ENCODE data around the gene FAM210B. TPM values are rescaled to one million over a fixed set of nuclear protein-coding genes. Genes with fewer than 3 reads are reported as not detected.
A peak's percentile ranks its signal among the peaks of the same experiment; 100 is the strongest.

The FAM210B gene
- total RNA-seq, 1 donor from 2014 or later: 30.8 TPM

GRCh38 chr20:56352345-56353055, 6.3 kb upstream of the FAM210B start:
- Mint-ChIP-seq H3K27ac (ENCODE audit: unreplicated experiment) (no peak overlapping the region), H3K27me3 (ENCODE audit: low read depth) (no peaks in the 10 kb centered on the region), H3K36me3 (ENCODE audit: low read depth) (no peaks in the 10 kb centered on the region), H3K9me3 (no peaks in the 10 kb centered on the region), H3K4me1 (peaks cover 18% of the 10 kb centered on the region), H3K4me3 (no peak overlapping the region)
- DNase-seq (ENCODE audit: low read depth, low spot score): no peak
- TF ChIP-seq, protein P1, sequence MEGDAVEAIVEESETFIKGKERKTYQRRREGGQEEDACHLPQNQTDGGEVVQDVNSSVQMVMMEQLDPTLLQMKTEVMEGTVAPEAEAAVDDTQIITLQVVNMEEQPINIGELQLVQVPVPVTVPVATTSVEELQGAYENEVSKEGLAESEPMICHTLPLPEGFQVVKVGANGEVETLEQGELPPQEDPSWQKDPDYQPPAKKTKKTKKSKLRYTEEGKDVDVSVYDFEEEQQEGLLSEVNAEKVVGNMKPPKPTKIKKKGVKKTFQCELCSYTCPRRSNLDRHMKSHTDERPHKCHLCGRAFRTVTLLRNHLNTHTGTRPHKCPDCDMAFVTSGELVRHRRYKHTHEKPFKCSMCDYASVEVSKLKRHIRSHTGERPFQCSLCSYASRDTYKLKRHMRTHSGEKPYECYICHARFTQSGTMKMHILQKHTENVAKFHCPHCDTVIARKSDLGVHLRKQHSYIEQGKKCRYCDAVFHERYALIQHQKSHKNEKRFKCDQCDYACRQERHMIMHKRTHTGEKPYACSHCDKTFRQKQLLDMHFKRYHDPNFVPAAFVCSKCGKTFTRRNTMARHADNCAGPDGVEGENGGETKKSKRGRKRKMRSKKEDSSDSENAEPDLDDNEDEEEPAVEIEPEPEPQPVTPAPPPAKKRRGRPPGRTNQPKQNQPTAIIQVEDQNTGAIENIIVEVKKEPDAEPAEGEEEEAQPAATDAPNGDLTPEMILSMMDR (conservative IDR thresholded peaks at IDR 0.05): no peak

GRCh38 chr20:56353356-56353755, 5.4 kb upstream of the FAM210B start:
- H3K4me3 Mint-ChIP-seq: no peak overlapping the region
- peaks cover 16% of the 10 kb centered on the region for H3K4me1 Mint-ChIP-seq
- TF ChIP-seq, protein P1 (conservative IDR thresholded peaks at IDR 0.05): no peak
- no peak overlapping the region for H3K27ac Mint-ChIP-seq (ENCODE audit: unreplicated experiment)
- DNase-seq (ENCODE audit: low read depth, low spot score): no peak
- no peaks in the 10 kb centered on the region for H3K9me3 Mint-ChIP-seq
- no peaks in the 10 kb centered on the region for H3K36me3 Mint-ChIP-seq (ENCODE audit: low read depth)
- no peaks in the 10 kb centered on the region for H3K27me3 Mint-ChIP-seq (ENCODE audit: low read depth)

DNA sequence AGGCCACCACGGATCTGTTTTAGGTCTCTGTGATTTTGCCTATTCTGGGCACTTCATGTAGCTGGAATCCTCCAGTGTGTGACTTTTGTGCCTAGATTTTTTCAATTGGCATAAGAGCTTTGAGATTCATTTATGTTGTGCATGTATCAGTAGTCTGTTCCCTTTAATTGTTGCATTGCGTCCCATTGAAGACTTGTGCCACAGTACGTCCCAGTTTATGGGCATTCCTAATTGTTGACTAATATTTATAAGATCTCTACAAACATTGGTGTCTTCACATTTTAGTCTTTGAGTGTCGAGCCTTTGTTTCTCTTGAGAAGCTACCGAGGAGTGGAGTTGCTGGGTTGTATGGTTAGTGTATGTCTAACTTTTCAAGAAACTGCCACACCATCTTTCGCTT, 704 bp upstream of the FAM210B start:
- H3K4me3 Mint-ChIP-seq: peak overlapping the region; percentile 87
- H3K4me1 Mint-ChIP-seq: peaks cover 33% of the 10 kb centered on the region
- H3K27ac Mint-ChIP-seq (ENCODE audit: unreplicated experiment): no peak overlapping the region

GRCh38 chr20:56359212-56360132, 698 bp downstream of the FAM210B start:
- TF ChIP-seq, protein P1 (conservative IDR thresholded peaks at IDR 0.05): no peak
- no peaks in the 10 kb centered on the region for H3K9me3 Mint-ChIP-seq
- peak overlapping the region; percentile 92 for H3K4me3 Mint-ChIP-seq
- H3K27ac Mint-ChIP-seq (ENCODE audit: unreplicated experiment): peak overlapping the region; percentile 97
- peaks cover 3% of the 10 kb centered on the region for H3K36me3 Mint-ChIP-seq (ENCODE audit: low read depth)
- no peaks in the 10 kb centered on the region for H3K27me3 Mint-ChIP-seq (ENCODE audit: low read depth)
- H3K4me1 Mint-ChIP-seq: peaks cover 30% of the 10 kb centered on the region
- DNase-seq (ENCODE audit: low read depth, low spot score): peak; percentile 54

More for the DNA sequence above, 704 bp upstream of the FAM210B start:
- no peak for DNase-seq (ENCODE audit: low read depth, low spot score)
- Mint-ChIP-seq H3K9me3 (no peaks in the 10 kb centered on the region), H3K36me3 (ENCODE audit: low read depth) (no peaks in the 10 kb centered on the region), H3K27me3 (ENCODE audit: low read depth) (no peaks in the 10 kb centered on the region)
- TF ChIP-seq, protein P1 (conservative IDR thresholded peaks at IDR 0.05): no peak

DNA sequence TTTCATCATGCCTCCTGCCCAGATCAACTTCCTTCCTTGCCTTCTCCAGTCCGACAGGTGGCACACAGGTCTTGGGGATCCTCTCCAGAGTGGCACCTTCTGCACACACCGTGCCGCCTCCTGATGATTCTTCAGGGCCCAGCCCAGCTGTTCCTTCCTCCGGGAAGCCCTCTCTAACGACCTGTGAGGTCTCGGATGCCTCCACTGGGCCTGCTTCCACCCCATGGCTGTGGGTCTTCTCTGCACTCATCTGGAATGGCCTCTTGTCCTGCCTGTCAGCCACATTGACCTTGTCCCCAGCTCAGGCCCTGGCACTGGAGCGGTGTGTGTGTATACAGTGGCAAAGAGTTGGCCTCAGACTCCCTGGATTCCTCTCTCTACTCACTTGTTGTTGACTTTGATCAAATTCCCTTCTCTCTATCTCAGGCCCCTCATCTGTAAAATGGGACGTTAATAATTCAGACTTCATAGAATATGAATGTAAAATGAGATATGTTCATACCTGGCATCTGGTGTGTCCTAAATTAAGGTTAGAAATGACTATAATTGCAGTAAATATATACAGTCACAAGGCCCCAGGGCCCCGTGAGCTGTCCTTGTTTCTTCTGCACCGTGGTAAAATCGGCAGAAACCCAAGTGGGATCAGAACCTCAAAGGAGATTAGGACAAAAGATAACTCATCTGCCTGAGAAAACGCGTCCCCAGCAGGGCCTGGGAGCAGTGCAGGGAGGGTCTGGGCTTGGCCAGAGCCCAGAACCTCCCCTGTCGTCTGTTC, 1.5 kb downstream of the FAM210B start:
- DNase-seq (ENCODE audit: low read depth, low spot score): no peak
- Mint-ChIP-seq H3K9me3 (no peaks in the 10 kb centered on the region), H3K27ac (ENCODE audit: unreplicated experiment) (peak overlapping the region; percentile 97), H3K4me3 (peak overlapping the region; percentile 92), H3K36me3 (ENCODE audit: low read depth) (peaks cover 3% of the 10 kb centered on the region), H3K27me3 (ENCODE audit: low read depth) (no peaks in the 10 kb centered on the region), H3K4me1 (peaks cover 30% of the 10 kb centered on the region)
- TF ChIP-seq, protein P1 (conservative IDR thresholded peaks at IDR 0.05): no peak

Measured in neural crest cell (in vitro differentiated cells).